T-helper 2 cell (primary cell): ENCODE data around the gene PTPN4.
"Not testable (repeated sequence)": the region's sequence is repeated elsewhere in the genome, so short reads cannot be mapped to it uniquely, and the experiment has no call there.

Experiments
- DNase-seq, 5 experiments: peaks; one replicate each; pipeline versions ENCODE4 v3.0.0 to v3.0.0-alpha.2; 2012 to 2022

Gene PTPN4

GRCh38 chr2:119765433-119766002 lies 5.8 kb downstream of the PTPN4 start:
- no peak for DNase-seq

DNA sequence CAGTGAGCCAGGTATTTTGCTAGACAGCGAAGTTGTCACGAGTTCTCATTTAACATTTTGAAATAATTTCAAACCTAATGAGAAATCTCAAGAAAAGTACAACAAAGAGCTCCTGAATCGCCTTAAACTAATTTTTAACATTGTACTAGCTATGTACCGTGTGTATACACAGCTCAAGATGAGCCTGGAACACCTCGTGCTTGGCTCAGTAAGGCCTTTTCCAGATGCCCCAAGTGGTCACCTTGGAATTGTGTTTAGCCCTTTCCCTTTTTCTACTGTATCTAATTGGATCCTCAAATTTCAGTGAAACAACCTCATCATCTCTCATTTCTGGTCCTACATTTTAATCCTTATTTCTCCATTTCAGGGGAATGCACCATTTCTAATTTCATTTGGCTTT lies 7.2 kb downstream of the PTPN4 start:
- no peak for DNase-seq

GRCh38 chr2:119768742-119769141 lies 9.0 kb downstream of the PTPN4 start:
- DNase-seq = no peak

DNA sequence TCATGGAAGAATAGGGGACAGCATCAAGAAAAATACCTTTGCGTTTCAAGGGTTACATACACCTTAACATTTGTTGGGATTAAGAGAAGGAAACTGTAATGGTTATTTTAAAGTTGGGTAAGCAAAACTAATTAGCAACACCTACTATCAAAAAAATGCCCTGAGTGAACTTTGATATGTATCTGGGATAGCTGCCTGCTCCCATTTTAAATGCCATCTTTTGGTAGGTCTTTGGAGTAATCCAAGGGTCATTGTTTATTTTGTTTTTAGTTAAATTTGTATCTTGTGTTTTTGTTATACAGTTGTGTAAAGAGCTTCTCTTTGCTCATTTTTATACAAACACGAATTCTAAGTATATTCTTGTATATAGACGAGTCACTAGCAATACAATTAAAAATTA lies 9.9 kb downstream of the PTPN4 start:
- no peak for DNase-seq

GRCh38 chr2:119771331-119771730 lies 11.6 kb downstream of the PTPN4 start:
- DNase-seq = no peak

DNA sequence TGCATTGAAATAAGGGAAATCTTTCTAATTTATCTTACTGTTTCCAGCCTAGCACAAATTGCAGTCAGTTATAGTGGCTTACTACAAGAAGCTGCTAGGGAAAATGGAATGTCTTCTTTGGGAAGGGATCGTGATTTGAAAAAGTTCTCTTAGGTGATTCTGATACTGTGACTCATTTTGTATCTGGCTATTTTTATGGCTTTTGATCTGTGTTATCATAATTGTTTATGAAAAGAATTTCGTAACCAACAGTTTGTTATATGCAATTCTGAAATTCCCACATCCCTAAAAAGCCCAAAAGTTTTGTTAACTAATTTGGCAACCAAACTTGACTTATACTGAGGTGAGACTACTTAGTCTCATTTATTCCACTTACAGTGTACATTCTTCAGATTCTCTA lies 12.4 kb downstream of the PTPN4 start:
- DNase-seq = no peak

GRCh38 chr2:119772767-119773166 lies 13.0 kb downstream of the PTPN4 start:
- peak in 1 of 5 experiments; percentile 69 for DNase-seq

DNA sequence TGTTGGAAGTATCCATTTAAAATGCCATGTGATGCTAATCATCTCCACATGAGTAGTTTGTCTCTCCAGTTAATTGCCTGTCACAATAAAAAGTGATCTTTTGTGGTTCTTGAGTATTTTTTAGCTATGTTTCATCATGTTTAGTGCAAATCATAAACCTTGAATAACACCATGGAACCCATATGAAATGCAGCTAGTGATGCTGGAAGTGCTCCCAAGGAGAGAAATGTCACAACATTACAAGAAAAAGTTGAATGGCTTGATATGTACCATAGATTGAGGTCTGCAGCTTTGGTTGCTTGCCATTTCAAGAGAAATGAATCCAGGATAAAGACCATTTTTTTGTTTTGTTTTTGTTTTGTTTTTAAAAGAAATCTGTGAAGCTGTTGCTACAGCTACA lies 14.3 kb downstream of the PTPN4 start:
- no peak for DNase-seq

GRCh38 chr2:119775102-119775501 lies 15.4 kb downstream of the PTPN4 start:
- DNase-seq = no peak

- no peak for DNase-seq
Observed at GRCh38 chr2:119782308-119783027, 22.7 kb downstream of the PTPN4 start.

GRCh38 chr2:119784876-119785275 lies 25.2 kb downstream of the PTPN4 start:
- DNase-seq = no peak

DNA sequence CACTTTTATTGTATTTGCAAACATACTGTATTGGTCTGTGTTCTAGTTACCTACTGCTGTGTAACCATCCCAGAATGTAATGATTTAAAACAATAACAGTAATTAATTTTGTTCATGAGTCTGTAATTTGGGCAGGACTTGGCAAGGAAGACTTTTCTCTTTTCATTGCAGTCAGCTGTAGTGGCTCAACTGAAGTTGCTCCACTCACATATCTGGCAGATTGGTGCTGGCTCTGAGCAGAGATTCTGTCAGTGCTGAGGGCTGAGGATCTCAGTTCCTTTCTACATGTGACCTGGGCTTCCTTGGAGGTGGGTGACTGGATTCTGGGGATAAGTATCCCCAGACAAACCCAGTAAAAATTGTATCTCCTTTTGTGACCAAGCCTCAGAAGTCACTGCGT lies 26.6 kb downstream of the PTPN4 start:
- no peak for DNase-seq

- no peak for DNase-seq
Observed at GRCh38 chr2:119788752-119789151, 29.0 kb downstream of the PTPN4 start.

- no peak for DNase-seq
Observed at GRCh38 chr2:119790466-119790865, 30.7 kb downstream of the PTPN4 start.

GRCh38 chr2:119792907-119793312 lies 33.2 kb downstream of the PTPN4 start:
- no peak for DNase-seq

DNA sequence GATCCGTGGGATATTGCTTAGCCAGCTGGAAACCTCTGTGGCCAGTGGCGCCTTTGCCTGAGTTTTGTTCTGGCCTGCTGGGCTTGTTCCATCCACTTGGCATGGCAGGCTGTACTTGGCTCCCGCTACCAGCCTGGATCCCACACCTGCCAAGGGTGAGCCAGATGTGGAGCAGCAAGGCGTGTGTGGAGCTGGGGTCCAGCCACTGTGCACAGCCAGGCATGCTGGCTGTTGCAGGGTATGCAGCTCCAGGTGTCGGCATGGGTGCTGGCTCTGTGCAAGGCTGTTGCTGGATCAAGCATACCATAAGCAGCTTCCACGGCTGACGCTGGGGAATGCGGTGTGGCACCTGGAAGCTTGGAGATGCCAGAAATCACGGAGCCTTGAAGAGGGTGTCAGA lies 34.5 kb downstream of the PTPN4 start:
- DNase-seq = no peak

- no peak for DNase-seq
Observed at GRCh38 chr2:119795309-119796303, 35.9 kb downstream of the PTPN4 start.

DNA sequence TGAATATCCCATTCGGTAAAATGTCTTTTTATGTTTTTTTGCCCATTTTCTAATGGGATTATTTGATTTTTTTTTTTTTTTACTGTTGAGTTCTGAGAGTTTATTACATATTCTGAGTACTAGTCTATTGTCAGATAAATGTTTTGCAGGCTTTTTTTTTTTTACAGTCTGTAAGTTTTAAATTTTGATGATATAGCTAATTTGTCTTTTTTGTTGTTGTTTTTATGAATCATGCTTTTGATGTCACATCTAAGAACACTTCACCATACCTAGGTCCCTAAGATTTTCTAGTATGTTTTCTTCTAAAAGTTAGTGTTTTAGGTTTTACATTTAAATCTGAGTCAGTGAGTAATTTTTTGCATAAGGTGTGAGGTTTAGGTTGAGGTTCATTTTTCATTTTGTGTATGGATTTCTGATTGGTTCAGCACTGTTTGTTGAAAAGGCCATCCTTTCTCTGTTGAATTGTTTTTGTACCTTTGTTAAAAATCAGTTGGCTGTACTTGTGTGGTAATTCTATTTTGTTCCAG lies 40.7 kb downstream of the PTPN4 start:
- peak in 1 of 5 experiments; percentile 7 for DNase-seq

DNA sequence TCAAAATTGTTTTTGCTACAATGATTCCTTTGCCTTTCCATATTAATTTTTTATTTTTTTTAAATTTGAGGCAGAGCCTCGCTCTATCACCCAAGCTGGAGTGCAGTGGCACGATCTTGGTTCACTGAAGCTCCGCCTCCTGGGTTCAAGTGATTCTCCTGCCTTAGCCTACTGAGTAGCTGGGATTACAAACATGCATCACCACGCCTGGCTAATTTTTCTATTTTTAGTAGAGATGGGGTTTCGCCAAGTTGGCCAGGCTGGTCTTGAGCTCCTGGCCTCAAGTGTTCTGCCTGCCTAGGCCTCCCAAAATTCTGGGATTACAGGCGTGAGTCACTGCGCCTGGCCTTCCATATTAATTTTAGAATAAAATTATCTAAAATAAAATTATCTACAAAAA lies 41.3 kb downstream of the PTPN4 start:
- DNase-seq = no peak

GRCh38 chr2:119801989-119802388 lies 42.3 kb downstream of the PTPN4 start:
- DNase-seq = not testable (repeated sequence)

DNA sequence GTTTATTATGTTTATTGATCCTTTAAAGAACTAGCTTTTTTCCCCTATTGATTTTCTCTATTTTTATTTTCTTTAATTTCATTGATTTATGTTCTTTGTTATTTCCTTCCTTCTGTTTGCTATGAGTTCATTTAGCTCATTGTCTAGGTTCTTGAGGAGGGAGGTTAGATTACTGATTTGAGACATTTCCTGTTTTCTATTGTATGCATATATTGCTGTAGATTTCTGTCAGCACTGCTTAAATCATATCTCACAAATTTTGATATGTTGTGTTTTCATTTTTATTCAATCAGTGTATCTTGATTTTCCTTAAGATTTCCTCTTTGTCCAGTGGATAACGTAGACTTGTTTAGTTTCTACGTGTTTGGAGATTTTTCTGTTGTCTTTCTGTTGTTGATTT lies 43.4 kb downstream of the PTPN4 start:
- peak in 1 of 5 experiments; percentile 55 for DNase-seq

DNA sequence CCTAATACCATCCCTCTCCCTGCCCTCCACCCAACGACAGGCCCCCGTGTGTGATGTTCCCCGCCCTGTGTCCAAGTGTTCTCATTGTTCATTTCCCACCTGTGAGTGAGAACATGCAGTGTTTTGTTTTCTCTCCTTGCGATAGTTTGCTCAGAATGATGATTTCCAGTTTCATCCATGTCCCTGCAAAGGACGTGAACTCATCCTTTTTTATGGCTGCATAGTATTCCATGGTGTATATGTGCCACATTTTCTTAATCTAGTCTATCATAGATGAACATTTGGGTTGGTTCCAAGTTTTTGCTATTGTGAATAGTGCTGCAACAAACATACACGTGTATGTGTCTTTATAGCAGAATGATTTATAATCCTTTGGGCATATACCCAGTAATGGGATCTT lies 44.7 kb downstream of the PTPN4 start:
- DNase-seq = not testable (repeated sequence)

GRCh38 chr2:119808516-119809147 lies 48.9 kb downstream of the PTPN4 start:
- DNase-seq = no peak
